Measurements from ENCODE around the gene EIF3I. TPM values are rescaled to one million over a fixed set of nuclear protein-coding genes. Genes with fewer than 3 reads are reported as not detected.

EIF3I gene
- polyA plus RNA-seq, 2 of the 4 experiments (the other 2 are of a cell fraction) = 300 to 318 TPM

DNA sequence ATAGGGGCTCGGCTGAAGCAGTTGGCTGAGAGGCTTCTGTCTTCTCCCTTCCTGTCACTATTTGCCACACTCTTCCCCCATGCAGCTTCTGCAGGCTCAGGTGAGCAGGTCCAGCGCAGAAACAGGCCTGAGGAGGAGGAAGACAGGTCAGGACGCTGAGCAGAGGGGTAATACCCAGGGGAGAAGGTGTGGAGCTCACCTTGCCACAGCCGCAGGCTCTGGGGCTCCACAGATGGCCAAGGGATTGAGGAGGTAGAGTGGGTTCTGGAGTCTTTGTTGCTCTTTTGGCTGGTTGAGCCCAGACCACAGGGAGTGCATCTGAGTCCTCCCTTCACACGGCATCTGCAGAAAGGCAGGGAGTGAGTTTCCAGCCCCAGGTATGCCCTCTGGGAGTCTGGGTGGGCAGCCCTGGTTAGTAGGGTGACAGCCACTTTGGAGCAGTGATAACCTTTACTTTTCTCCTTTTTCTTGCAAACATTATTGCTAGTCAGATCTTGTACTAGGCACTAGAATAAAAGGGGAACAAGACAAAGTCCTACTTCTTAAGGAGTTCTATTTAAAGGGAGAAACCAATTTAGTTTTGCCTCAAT lies 9.7 kb downstream of the EIF3I start:
- FAIRE-seq (no peak), ATAC-seq (no peak), DNase-seq (ENCODE audit: low read depth in 1 of 2, low spot score in 1 of 2) (no peak)
- Histone ChIP-seq H3K9me3 (no peaks in the 10 kb centered on the region), H3K4me3 (no peak overlapping the region), H3K27ac (no peak overlapping the region), H3K4me1 (peaks cover 29% of the 10 kb centered on the region), H3K4me2 (no peak overlapping the region)
- CTCF ChIA-PET = interaction anchor here (1.1 to 2.1 kb wide), 5 partner anchors 8 to 17 kb away, joined by 4 to 9 read pairs (median 7); no protein-coding TSS in a partner anchor
- WGBS (ENCODE audit: missing lambda C conversion rate) = 88% methylated on average over 5 of the region's 5 CpGs
- TF ChIP-seq RAD21 (conservative IDR thresholded peaks at IDR 0.05 in 1 of 2, IDR thresholded peaks at IDR 0.05 in 1 of 2) (no peak), EP300 (IDR thresholded peaks at IDR 0.05) (no peak)
- POLR2A ChIA-PET = no interaction called here

DNA sequence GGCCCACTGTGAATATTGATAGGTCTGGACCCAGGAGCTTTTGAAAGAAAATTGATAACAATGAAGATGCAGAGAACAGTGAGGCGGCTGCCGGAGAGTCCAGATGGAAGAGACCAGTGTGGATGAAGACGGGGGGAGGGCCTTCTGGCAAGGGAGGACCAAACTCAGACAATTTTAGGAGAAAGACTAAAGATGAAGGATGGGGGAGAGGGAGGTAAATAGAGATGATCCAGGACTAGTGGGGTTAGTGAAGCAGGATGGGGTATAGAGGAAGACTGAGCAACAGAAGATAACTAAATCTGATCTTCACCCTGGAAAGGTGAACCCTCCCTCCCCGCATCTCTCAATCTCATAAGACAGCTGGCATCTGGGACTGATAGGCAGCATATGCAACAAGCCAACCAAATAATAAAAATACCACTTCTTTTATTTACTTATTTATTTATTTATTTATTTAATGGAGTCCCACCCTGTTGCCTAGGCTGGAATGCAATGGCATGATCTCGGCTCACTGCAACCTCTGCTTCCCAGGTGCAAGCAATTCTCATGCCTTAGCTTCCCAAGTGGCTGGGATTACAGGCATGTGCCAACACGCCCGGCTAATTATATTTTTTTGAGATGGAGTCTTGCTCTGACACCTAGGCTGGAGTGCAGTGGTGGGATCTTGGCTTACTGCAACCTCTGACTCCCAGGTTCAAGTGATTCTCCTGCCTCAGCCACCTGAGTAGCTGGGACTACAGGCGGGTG lies 10.5 kb downstream of the EIF3I start:
- no peak for ATAC-seq
- CTCF ChIA-PET = interaction anchor here (1.3 to 2.1 kb wide), 3 partner anchors 7 to 17 kb away, joined by 4 to 9 read pairs (median 7); no protein-coding TSS in a partner anchor

More for the DNA sequence above, 10.5 kb downstream of the EIF3I start:
- H3K9me3 ChIP-seq = no peaks in the 10 kb centered on the region
- no peak overlapping the region for H3K4me3 ChIP-seq
- H3K4me1 ChIP-seq = peaks cover 35% of the 10 kb centered on the region
- FAIRE-seq = no peak
- 94% methylated on average over 7 of the region's 8 CpGs for WGBS (ENCODE audit: missing lambda C conversion rate)
- TF ChIP-seq REST (IDR thresholded peaks at IDR 0.05) (no peak), NPAS2 (CRISPR knock-in tag; IDR thresholded peaks at IDR 0.05; ENCODE audit: borderline replicate concordance) (no peak), GATA3 (IDR thresholded peaks at IDR 0.05; ENCODE audit: borderline replicate concordance) (no peak), EP300 (IDR thresholded peaks at IDR 0.05) (no peak), PHF8 (IDR thresholded peaks at IDR 0.05; ENCODE audit: borderline replicate concordance, low read depth) (no peak), ZC3H11A (IDR thresholded peaks at IDR 0.05) (no peak), HDAC2 (IDR thresholded peaks at IDR 0.05) (no peak), MAFK (IDR thresholded peaks at IDR 0.05; ENCODE audit: partially characterized antibody) (no peak), E2F6 (IDR thresholded peaks at IDR 0.05; ENCODE audit: borderline replicate concordance, low read depth) (no peak), ELK1 (IDR thresholded peaks at IDR 0.05; ENCODE audit: low read depth, low read length) (no peak), KDM1A (IDR thresholded peaks at IDR 0.05; ENCODE audit: low read depth) (no peak)
- DNase-seq (ENCODE audit: low read depth in 1 of 2, low spot score in 1 of 2) = no peak
- H3K27ac ChIP-seq = no peak overlapping the region
- no peak overlapping the region for H3K4me2 ChIP-seq
- POLR2A ChIA-PET = no interaction called here

Measured in A549 (cell line).